ENCODE measurements around the gene TKTL1.

- TF ChIP-seq, protein P1, sequence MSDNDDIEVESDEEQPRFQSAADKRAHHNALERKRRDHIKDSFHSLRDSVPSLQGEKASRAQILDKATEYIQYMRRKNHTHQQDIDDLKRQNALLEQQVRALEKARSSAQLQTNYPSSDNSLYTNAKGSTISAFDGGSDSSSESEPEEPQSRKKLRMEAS (IDR thresholded peaks at IDR 0.05) = no peak
- TF ChIP-seq EZH2 (IDR thresholded peaks at IDR 0.05; ENCODE audit: low read depth, low read length, severe bottlenecking) (no peak), EP300 (IDR thresholded peaks at IDR 0.05; ENCODE audit: borderline replicate concordance in 1 of 2, low read depth in 2 of 2, low read length in 2 of 2) (no peak), SP1 (IDR thresholded peaks at IDR 0.05; ENCODE audit: low read depth, low read length) (no peak)
- TF ChIP-seq, protein P2, sequence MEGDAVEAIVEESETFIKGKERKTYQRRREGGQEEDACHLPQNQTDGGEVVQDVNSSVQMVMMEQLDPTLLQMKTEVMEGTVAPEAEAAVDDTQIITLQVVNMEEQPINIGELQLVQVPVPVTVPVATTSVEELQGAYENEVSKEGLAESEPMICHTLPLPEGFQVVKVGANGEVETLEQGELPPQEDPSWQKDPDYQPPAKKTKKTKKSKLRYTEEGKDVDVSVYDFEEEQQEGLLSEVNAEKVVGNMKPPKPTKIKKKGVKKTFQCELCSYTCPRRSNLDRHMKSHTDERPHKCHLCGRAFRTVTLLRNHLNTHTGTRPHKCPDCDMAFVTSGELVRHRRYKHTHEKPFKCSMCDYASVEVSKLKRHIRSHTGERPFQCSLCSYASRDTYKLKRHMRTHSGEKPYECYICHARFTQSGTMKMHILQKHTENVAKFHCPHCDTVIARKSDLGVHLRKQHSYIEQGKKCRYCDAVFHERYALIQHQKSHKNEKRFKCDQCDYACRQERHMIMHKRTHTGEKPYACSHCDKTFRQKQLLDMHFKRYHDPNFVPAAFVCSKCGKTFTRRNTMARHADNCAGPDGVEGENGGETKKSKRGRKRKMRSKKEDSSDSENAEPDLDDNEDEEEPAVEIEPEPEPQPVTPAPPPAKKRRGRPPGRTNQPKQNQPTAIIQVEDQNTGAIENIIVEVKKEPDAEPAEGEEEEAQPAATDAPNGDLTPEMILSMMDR (IDR thresholded peaks at IDR 0.05; ENCODE audit: control extremely low read depth in 1 of 3, insufficient read depth in 1 of 3, low read depth in 1 of 3, low read length in 3 of 3) = no peak
Measured at GRCh38 chrX:154295664-154296310, at the start of gene TKTL1.
